Panc1 (cell line): Measurements from ENCODE around the gene MUL1. TPM values are rescaled to one million over a fixed set of nuclear protein-coding genes. Genes with fewer than 3 reads are reported as not detected.

Source experiments
- ATAC-seq: fragments of 200-7000 bp; cut with Tn5 transposase; 2 replicates; pipeline ENCODE4 v1.9.1; 2020; ENCODE audit warnings: mild to moderate bottlenecking, moderate library complexity
- BruUV-seq: library from RNA; stranded (reverse); fragments of 400-500 nt; replicated peaks from 2 replicates; lab custom pipeline; 2021; lab: Mats Ljungman, UMichigan
- CTCF ChIA-PET: fragments of 300-600 bp; sonication (Branson Sonifier 250); formaldehyde crosslinking; loops from one replicate; lab custom pipeline; 2022; ENCODE audit warnings: antibody characterized with exemption; lab: Charles Lee
- POLR2A ChIA-PET: fragments of 300-600 bp; sonication (Branson Sonifier 250); formaldehyde crosslinking; loops from one replicate; lab custom pipeline; 2022; ENCODE audit warnings: antibody characterized with exemption; lab: Charles Lee
- DNase-seq: peaks from one replicate; pipeline ENCODE4 v3.0.0-alpha.2; 2010; ENCODE audit warnings: low read depth, low spot score
- H3K27ac ChIP-seq: 2 replicates; pipeline ENCODE4 v1.5.1; 2011; ENCODE audit warnings: mild to moderate bottlenecking, low read length, inconsistent platforms
- H3K27me3 ChIP-seq: fragments of 200-500 bp; sonication (Bioruptor generic); 2 replicates; pipeline ENCODE4 v1.6.0; 2014; ENCODE audit warnings: low read length, inconsistent platforms; ENCODE audit not compliant: control insufficient read depth, insufficient read depth
- H3K36me3 ChIP-seq: fragments of 200-500 bp; sonication (Bioruptor generic); 2 replicates; pipeline ENCODE4 v1.5.1; 2014; ENCODE audit warnings: inconsistent platforms, mild to moderate bottlenecking, low read length, moderate library complexity; ENCODE audit not compliant: control insufficient read depth, insufficient read depth
- H3K4me1 ChIP-seq: 2 replicates; pipeline ENCODE4 v1.5.1; 2011; ENCODE audit warnings: inconsistent platforms, mild to moderate bottlenecking, low read length, moderate library complexity; ENCODE audit not compliant: control insufficient read depth, insufficient read depth
- H3K4me3 ChIP-seq, 2 experiments: 2 replicates each; pipeline ENCODE4 v1.5.1; 2011 to 2012; ENCODE audit warnings: low read depth in 2 of 2, low read length in 2 of 2, mild to moderate bottlenecking in 2 of 2, inconsistent platforms in 1 of 2, moderate library complexity in 1 of 2
- H3K9me3 ChIP-seq: fragments of 200-500 bp; sonication (Bioruptor generic); 2 replicates; pipeline ENCODE4 v1.5.1; 2014; ENCODE audit warnings: low read depth, mild to moderate bottlenecking, inconsistent platforms, low read length, moderate library complexity; ENCODE audit not compliant: control insufficient read depth, insufficient read depth
- CTCF ChIP-seq: fragments of 450-650 bp; IDR thresholded peaks from 2 replicates; pipeline ENCODE4 v1.5.1; 2017; ENCODE audit warnings: mild to moderate bottlenecking
- POLR2AphosphoS5 ChIP-seq: IDR thresholded peaks from 2 replicates; pipeline ENCODE4 v1.6.1; 2012; ENCODE audit warnings: mild to moderate bottlenecking, low read depth, low read length, moderate library complexity
- REST ChIP-seq, 2 experiments: IDR thresholded peaks; 2 replicates each; pipeline ENCODE4 v1.6.1; 2011 to 2012; ENCODE audit warnings: low read depth in 2 of 2, control low read depth in 1 of 2, low read length in 1 of 2, mild to moderate bottlenecking in 1 of 2, moderate library complexity in 1 of 2; ENCODE audit not compliant: insufficient read depth in 1 of 2
- SIN3A ChIP-seq: IDR thresholded peaks from 2 replicates; pipeline ENCODE4 v1.6.1; 2012; ENCODE audit warnings: low read depth, mild to moderate bottlenecking, low read length, moderate library complexity, borderline replicate concordance; ENCODE audit not compliant: insufficient read depth
- TCF7L2 ChIP-seq: IDR thresholded peaks from 2 replicates; pipeline ENCODE4 v1.6.1; 2011; ENCODE audit warnings: mild to moderate bottlenecking, low read depth, low read length, inconsistent platforms
- in situ Hi-C: cut with HindIII; loops from 2 replicates; pipeline ENCODE4 v1.10.0; 2016; ENCODE audit warnings: low sequenced_read_pairs, low pct_unique_long_range_greater_than_20kb
- intact Hi-C: fragments of 100-400 bp; cut with micrococcal nuclease; formaldehyde crosslinking; loops from one replicate; pipeline ENCODE4 v1.10.0; 2022; ENCODE audit not compliant: unreplicated experiment
- total RNA-seq: library from RNA; stranded (reverse); gene quantifications from one replicate; pipeline ENCODE4 v1.2.1, GENCODE V29; 2021; ENCODE audit not compliant: unreplicated experiment

MUL1 gene
- total RNA-seq, 1 experiment from 2014 or later: 39.4 TPM

- Histone ChIP-seq H3K4me1 (peaks cover 6% of the 10 kb centered on the region), H3K27ac (no peak overlapping the region), H3K4me3 (no peak overlapping the region), H3K27me3 (no peaks in the 10 kb centered on the region), H3K9me3 (no peaks in the 10 kb centered on the region), H3K36me3 (no peaks in the 10 kb centered on the region)
- intact Hi-C loops (no loop called here), in situ Hi-C loops (no loop called here)
- TF ChIP-seq SIN3A (no peak), CTCF (no peak)
- CTCF ChIA-PET: no interaction called here
- POLR2A ChIA-PET: interaction anchor here (0.7 kb wide), 1 partner anchor 11 kb away, joined by 5 read pairs; no protein-coding TSS in a partner anchor
- BruUV-seq: no TSS peak
- DNase-seq (no peak), ATAC-seq (no peak)
Observed at GRCh38 chr1:20546637-20547036, 38.7 kb upstream of the MUL1 start.

GRCh38 chr1:20540281-20540680 is 32.3 kb upstream of the MUL1 start:
- POLR2A ChIA-PET: interaction anchor here (0.6 kb wide), 1 partner anchor 1610 kb away, joined by 5 read pairs; no protein-coding TSS in a partner anchor
- H3K27ac ChIP-seq: no peak overlapping the region
- no peaks in the 10 kb centered on the region for H3K36me3 ChIP-seq
- peaks cover 3% of the 10 kb centered on the region; the same call in 1 of the 2 replicates for H3K27me3 ChIP-seq
- CTCF ChIA-PET: no interaction called here
- intact Hi-C loops: no loop called here
- TF ChIP-seq TCF7L2 (no peak), CTCF (no peak), SIN3A (no peak), POLR2AphosphoS5 (no peak), REST (IDR thresholded peaks at IDR 0.05; ENCODE audit: insufficient read depth in 1 of 2, low read depth in 2 of 2, low read length in 1 of 2) (no peak)
- DNase-seq: no peak
- no peaks in the 10 kb centered on the region for H3K4me1 ChIP-seq
- no peak for ATAC-seq
- H3K4me3 ChIP-seq: no peak overlapping the region
- H3K9me3 ChIP-seq: no peaks in the 10 kb centered on the region
- no TSS peak for BruUV-seq
- in situ Hi-C loops: no loop called here
